ENCODE results near the gene DTL.

The DTL gene

DNA sequence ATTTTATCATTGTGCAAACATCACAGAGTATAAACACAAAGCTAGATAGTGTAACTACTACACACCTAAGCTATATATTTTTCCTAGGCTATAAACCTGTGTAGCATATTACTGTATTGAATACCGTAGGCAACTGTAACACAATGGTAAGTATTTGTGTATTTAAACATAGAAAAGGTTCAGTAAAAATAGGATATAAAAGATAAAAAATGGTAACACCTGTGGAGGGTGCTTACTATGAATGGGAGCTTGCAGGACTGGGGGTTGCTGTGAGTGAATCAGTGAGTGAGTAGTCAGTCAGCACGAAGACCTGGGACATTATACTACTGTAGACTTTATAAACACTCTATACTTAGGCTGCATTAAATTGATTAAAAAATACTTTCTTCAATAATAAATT lies 4.1 kb downstream of the DTL start:
- no peak for DNase-seq

GRCh38 chr1:212040629-212041412 lies 5.3 kb downstream of the DTL start:
- no peak for DNase-seq

GRCh38 chr1:212042436-212042835 lies 6.9 kb downstream of the DTL start:
- DNase-seq = no peak

GRCh38 chr1:212044851-212045250 lies 9.3 kb downstream of the DTL start:
- DNase-seq = no peak

DNA sequence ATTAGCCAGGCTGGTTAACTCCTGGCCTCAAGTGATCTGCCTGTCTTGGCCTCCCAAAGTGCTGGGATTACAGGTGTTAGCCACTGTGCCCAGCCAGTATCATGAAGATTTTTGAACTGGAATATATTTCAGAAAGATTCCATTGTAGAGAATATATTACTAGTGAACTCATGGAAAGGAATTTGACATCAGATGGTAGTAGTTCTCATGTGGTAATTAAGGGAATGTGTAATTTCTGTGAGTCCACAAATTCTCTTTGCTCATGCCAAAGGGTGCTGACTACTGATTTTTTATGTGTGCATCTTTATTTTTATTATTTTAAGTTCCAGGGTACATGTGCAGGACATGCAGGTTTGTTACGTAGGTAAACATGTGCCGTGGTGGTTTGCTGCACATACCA lies 10.4 kb downstream of the DTL start:
- no peak for DNase-seq

DNA sequence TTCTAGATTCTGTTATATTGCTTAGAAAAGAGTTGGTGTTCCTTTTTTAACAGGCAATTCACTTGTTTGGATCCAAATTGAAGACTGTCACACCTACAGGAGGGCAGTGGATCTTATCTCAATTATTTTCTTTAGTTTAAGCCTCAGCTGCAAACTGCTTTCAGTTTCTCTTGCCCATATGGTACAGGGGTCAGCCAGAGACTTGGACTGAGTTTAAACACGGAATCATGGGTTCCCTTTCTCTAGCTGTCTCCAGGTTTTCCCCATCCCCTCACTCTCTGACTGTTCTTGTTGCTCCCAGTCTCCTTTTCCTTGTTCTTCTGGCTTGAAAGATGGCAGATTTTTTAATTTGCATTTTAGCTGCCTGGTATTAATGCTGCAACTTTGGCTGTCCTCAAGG lies 18.4 kb downstream of the DTL start:
- no peak for DNase-seq

- no peak for DNase-seq
These were observed 19.8 kb downstream of the DTL start for GRCh38 chr1:212055333-212055732.

- no peak for DNase-seq
These were observed 25.3 kb downstream of the DTL start for GRCh38 chr1:212060632-212061472.

DNA sequence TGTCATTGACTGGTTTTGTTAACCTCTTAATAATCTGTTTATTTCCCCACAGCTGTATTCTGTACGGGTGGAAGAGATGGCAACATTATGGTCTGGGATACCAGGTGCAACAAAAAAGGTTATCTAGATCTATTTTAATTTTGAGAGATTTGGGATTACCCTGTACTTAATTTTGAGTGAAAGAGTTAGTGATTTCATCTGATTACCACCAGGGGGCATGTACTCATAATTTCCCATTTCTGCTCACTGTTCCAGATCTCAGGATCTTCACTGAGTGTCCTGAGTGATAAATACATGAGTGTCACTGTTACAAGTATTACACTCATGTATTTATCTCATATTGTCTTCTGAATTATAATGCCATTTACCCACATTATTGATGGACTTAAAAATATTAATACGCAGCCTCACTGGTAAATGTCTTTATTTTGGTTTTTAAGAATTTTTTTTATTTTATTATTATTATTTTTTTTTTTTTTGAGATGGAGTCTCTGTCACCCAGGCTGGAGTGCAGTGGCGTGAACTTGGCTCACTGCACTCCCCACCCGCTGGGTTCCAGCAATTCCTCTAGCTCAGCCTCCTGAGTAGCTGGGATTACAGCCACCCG lies 27.4 kb downstream of the DTL start:
- peak; percentile 3 for DNase-seq

- DNase-seq = no peak
These were observed 32.2 kb downstream of the DTL start for GRCh38 chr1:212067787-212068186.

DNA sequence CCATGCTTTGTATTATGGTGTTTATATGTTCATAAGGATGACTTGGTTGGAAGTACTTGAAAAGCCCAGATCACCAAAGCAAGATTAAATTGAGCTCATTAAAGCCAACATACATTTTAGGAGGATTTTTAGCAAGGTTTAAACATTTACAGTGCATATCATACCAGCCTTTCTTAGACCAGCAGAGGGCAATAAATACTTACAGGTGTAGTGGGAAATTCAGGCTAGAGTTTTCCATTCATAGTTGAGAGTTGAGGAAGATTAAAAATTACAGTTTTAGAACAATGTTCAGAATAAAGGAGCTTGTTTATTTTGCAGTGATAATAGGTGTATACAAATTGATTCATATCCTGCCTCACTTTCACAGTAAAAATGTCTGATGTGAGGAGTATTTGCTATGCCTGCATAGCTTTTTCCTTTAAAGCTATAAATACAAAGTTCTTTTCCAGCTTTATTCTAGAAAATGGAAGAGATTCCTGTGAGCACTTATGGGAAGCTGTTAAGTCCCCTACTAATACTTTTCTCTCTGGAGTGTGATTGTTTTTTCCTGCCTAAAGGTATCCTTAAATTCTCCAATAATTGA lies 35.3 kb downstream of the DTL start:
- no peak for DNase-seq

GRCh38 chr1:212072047-212072446 lies 36.5 kb downstream of the DTL start:
- no peak for DNase-seq

DNA sequence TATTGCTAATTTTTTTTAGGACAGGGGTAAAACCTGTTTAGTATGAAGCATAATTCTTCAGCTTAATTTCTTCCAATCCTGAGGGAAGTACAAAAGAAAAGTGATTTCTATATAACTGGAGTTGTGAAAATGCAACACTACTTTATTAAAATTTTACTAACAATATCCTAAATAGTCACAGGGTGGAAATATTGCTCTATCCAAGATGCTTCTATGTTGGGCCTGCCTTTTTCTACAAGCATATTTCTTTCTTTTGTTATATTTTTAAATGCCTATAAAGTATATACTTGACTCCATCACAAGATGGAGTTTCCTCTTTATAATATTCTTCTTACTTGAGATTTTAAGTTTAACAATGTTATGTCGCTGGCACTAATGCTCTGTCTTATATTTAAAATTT lies 37.9 kb downstream of the DTL start:
- no peak for DNase-seq

GRCh38 chr1:212074313-212074712 lies 38.8 kb downstream of the DTL start:
- no peak for DNase-seq

- DNase-seq = no peak
These were observed 39.3 kb downstream of the DTL start for GRCh38 chr1:212074856-212075255.

- DNase-seq = no peak
These were observed 41.5 kb downstream of the DTL start for GRCh38 chr1:212077028-212077427.

DNA sequence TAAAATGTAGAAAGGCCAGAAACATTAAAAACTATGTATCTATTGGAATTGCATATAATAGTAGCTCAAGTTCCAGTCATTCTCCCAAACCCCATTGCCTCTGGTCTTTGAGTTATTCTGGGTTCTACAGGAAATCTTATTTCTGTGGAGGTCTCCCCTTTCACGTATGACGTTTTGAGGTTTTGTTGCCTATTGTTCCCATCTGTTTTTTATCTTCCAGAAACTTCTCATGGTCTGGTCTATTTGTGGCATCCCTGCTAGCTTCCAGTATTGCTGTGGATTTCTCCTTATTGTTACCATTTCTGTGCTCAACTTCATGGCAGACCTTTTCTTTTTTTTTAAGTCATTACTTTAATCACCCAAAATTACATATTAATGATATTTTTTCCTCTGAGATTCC lies 43.3 kb downstream of the DTL start:
- no peak for DNase-seq

GRCh38 chr1:212082765-212083406 lies 47.3 kb downstream of the DTL start:
- DNase-seq = no peak

- no peak for DNase-seq
These were observed 54.1 kb downstream of the DTL start for GRCh38 chr1:212089560-212090163.

DNA sequence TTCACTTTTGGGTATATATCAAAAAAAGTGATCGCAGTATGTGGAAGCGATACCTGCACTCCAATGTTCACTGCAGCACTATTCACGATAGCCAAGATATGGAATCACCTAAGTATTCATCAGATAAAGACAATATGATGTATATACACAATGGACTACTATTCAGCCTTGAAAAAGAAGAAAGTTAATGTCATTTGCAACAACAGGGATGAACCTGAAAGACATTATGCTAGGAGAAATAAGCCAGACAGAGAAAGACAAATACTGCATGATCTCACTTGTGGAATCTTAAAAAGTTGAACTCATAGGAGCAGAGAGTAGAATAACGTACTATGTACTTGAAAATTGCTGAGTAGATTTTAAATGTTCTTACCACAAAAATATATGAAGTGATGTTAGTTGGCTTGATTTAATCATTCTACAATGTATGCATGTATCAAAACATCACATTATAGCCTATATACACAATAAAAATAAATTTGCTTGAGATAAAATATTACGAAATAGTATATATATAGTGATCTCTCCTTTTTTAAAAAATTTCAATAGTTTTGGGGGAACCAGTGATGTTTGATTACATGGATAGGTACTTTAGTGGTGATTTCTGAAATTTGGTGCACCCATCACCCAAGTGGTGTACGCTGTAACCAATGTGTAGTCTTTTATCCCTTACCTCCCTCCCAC lies 56.0 kb downstream of the DTL start:
- no peak for DNase-seq

- no peak for DNase-seq
These were observed 61.8 kb downstream of the DTL start for GRCh38 chr1:212097360-212097759.

GRCh38 chr1:212098310-212098709 lies 62.8 kb downstream of the DTL start:
- no peak for DNase-seq

Measured in NCI-H2029 (cell line).